ENCODE results near the gene PTN. TPM values are rescaled to one million over a fixed set of nuclear protein-coding genes. Genes with fewer than 3 reads are reported as not detected.

Gene PTN
- total RNA-seq, 1 donor from 2014 or later: 228 TPM

DNA sequence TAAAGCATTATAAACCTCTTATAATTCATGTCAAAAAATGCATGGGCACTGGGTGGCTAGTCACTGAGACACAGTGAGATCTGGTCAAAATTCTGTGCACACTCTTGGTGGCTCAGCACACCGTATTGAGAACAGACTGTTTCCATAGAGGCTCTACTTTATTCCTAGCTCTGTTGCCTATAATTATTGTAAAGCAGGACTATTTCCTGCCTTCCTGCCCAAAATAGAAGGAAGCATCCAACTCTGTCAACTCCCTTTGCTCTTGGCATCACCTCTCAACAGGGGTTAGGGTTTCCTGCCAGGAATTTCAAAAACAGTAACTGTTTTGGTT lies 45.1 kb downstream of the PTN start:
- Mint-ChIP-seq H3K27me3 (ENCODE audit: low read depth) (no peaks in the 10 kb centered on the region), H3K36me3 (ENCODE audit: low read depth) (peaks cover 30% of the 10 kb centered on the region), H3K9me3 (peaks cover 2% of the 10 kb centered on the region), H3K4me3 (no peak overlapping the region), H3K4me1 (peaks cover 81% of the 10 kb centered on the region), H3K27ac (ENCODE audit: unreplicated experiment) (no peak overlapping the region)
- TF ChIP-seq, protein P1, sequence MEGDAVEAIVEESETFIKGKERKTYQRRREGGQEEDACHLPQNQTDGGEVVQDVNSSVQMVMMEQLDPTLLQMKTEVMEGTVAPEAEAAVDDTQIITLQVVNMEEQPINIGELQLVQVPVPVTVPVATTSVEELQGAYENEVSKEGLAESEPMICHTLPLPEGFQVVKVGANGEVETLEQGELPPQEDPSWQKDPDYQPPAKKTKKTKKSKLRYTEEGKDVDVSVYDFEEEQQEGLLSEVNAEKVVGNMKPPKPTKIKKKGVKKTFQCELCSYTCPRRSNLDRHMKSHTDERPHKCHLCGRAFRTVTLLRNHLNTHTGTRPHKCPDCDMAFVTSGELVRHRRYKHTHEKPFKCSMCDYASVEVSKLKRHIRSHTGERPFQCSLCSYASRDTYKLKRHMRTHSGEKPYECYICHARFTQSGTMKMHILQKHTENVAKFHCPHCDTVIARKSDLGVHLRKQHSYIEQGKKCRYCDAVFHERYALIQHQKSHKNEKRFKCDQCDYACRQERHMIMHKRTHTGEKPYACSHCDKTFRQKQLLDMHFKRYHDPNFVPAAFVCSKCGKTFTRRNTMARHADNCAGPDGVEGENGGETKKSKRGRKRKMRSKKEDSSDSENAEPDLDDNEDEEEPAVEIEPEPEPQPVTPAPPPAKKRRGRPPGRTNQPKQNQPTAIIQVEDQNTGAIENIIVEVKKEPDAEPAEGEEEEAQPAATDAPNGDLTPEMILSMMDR (conservative IDR thresholded peaks at IDR 0.05): no peak
- DNase-seq (ENCODE audit: low read depth, low spot score): no peak

DNA sequence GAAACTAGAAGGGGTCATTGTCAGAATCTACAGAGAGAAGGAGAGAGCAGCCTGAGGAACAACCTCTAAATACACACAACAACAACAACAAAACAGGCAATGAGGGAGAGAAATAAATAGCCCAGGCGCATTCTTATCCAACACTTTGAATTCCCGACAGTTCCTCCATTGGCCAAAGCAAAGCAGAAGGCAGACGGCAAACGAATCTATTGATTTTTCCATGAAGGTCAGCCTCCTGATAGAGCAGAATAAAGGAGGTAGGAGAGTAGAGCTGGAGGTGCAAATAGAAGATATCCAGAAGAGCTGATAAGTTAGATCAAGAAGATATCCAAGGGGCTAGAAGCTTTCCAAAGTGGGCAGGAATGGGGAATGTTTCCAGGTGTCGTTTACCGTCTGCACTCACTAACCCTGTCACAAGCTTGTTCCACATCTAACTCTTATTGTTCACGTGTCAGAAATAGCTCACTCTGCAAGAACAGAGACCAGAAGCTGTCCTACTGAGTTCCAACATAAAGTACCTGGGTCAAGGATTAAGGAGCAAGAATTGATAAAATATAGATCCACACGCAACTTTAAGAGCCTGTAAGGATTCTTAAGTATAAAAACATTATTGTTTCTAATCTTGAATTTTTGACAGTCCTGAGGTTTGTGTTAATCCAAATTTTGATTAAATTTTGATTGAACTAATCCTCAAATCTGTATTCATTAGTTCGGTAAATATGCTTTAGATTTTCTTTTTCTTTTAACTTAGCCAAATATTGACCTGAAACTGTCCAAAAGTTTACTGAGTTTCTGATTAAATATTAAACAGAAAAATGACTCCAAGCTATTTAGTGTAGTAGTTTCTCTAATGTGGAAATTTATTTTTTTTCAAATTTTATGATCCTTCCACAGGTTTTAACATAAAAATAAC lies 45.7 kb downstream of the PTN start:
- peaks cover 6% of the 10 kb centered on the region for H3K9me3 Mint-ChIP-seq
- TF ChIP-seq, protein P1 (conservative IDR thresholded peaks at IDR 0.05): no peak
- peak overlapping the region; percentile 14 for H3K4me3 Mint-ChIP-seq
- H3K27ac Mint-ChIP-seq (ENCODE audit: unreplicated experiment): peak overlapping the region; percentile 37
- no peaks in the 10 kb centered on the region for H3K27me3 Mint-ChIP-seq (ENCODE audit: low read depth)
- DNase-seq (ENCODE audit: low read depth, low spot score): no peak
- H3K4me1 Mint-ChIP-seq: peaks cover 76% of the 10 kb centered on the region
- peaks cover 34% of the 10 kb centered on the region for H3K36me3 Mint-ChIP-seq (ENCODE audit: low read depth)

DNA sequence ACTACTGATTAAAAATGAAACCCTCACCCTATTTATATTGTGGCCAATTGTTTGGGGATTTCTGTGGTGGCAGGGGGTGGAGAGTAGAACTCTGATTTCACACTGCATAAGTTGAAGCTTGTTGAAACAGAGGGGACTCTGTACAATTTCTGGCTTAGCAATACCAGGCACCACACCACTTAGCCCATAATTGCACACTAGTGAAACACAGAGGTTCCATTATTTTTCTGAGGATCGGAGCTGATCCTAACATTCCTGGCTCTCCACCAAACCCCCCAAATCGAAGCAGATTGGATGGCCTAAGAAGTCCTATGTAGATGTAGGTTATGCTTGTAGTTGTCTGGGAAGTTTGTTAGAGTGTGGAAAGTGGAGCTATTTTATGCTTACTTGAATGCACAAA lies 47.0 kb downstream of the PTN start:
- H3K4me3 Mint-ChIP-seq: peak overlapping the region; percentile 29
- H3K36me3 Mint-ChIP-seq (ENCODE audit: low read depth): peaks cover 44% of the 10 kb centered on the region

DNA sequence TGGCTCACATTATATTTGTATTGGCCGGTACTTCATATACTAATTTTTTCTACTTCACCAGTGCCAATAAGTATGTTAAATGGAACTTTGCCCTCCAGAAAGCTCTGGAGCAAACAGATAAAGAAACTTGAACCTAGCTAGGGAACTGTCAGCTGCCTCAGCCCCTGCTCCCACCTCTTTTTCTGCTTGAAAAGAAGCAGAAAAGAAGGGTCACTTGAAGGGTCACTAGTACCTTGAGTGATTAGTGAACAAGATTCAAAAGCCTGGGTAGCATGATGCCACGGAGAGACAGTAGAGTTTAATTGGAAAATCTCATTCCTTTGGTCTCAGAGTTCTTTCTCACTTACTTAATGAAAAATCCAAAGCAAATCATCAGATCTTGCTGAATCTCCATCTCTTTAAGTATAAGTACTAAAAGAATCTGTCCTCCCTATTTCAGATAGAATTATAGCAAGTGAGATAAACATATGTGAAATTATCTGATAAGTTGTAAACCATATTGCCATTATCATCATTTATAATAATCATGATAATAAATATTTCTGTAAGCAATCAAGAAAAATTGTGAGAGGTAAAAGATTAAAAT lies 47.7 kb downstream of the PTN start:
- TF ChIP-seq, protein P1 (conservative IDR thresholded peaks at IDR 0.05): no peak
- peak overlapping the region; percentile 29 for H3K4me3 Mint-ChIP-seq
- H3K27me3 Mint-ChIP-seq (ENCODE audit: low read depth): no peaks in the 10 kb centered on the region
- H3K4me1 Mint-ChIP-seq: peaks cover 64% of the 10 kb centered on the region
- DNase-seq (ENCODE audit: low read depth, low spot score): no peak
- H3K9me3 Mint-ChIP-seq: peaks cover 6% of the 10 kb centered on the region
- H3K36me3 Mint-ChIP-seq (ENCODE audit: low read depth): peaks cover 44% of the 10 kb centered on the region
- peak overlapping the region; percentile 57 for H3K27ac Mint-ChIP-seq (ENCODE audit: unreplicated experiment)

More for the DNA sequence above, 47.0 kb downstream of the PTN start:
- peak overlapping the region; percentile 68 for H3K27ac Mint-ChIP-seq (ENCODE audit: unreplicated experiment)
- DNase-seq (ENCODE audit: low read depth, low spot score): no peak
- peaks cover 71% of the 10 kb centered on the region for H3K4me1 Mint-ChIP-seq
- H3K9me3 Mint-ChIP-seq: peaks cover 6% of the 10 kb centered on the region
- TF ChIP-seq, protein P1 (conservative IDR thresholded peaks at IDR 0.05): no peak
- no peaks in the 10 kb centered on the region for H3K27me3 Mint-ChIP-seq (ENCODE audit: low read depth)

DNA sequence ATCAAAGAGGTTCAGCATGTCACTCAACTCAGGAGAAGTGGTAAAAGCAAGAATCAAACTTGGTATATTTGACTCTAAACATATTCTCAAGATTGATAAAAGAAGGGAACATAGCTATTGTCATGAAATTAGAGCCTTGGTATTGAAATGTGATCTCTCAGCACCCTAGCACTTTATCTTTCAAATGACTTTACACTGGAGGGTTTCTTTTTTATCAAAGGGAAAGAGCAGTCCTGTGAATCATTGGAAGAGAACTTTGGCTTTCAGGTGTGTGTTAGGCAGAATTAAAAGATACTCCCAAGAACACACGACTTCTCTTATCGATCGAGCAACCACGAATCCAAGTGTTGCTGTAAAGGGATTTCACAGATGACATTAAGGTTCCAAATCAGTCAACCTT lies 54.4 kb downstream of the PTN start:
- H3K4me1 Mint-ChIP-seq: peaks cover 33% of the 10 kb centered on the region
- H3K36me3 Mint-ChIP-seq (ENCODE audit: low read depth): peaks cover 53% of the 10 kb centered on the region
- no peak for DNase-seq (ENCODE audit: low read depth, low spot score)
- TF ChIP-seq, protein P1 (conservative IDR thresholded peaks at IDR 0.05): no peak
- peaks cover 15% of the 10 kb centered on the region for H3K9me3 Mint-ChIP-seq
- H3K27me3 Mint-ChIP-seq (ENCODE audit: low read depth): no peaks in the 10 kb centered on the region
- H3K27ac Mint-ChIP-seq (ENCODE audit: unreplicated experiment): no peak overlapping the region
- H3K4me3 Mint-ChIP-seq: no peak overlapping the region

Measured in neural crest cell (in vitro differentiated cells).